NCI-H748 (cell line): ENCODE data around the gene MYO16.
"Not testable (repeated sequence)": the region's sequence is repeated elsewhere in the genome, so short reads cannot be mapped to it uniquely, and the experiment has no call there.

ENCODE experiments used
- DNase-seq: peaks from one replicate; lab custom pipeline; 2025; ENCODE audit not compliant: unreplicated experiment; lab: John Stamatoyannopoulos, UW

MYO16 gene

DNA sequence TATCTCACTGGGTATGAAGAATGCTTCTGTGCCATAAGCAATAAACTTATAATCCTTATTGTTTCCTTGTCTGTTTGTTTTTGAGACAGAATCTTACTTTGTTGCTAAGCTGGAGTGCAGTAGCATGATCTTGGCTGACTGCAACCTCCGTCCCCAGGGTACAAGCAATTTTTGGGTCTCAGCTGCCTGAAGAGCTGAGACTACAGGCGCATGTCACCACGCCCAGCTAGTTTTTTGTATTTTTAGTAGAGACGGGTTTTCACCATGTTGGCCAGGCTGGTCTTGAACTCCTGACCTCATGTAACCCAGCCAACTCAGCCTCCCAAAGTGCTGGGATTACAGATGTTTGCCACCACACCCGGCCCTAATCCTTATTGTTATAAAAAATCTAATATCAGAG lies 112.5 kb downstream of the MYO16 start:
- DNase-seq = no peak

GRCh38 chr13:108742701-108743451 lies 113.5 kb downstream of the MYO16 start:
- DNase-seq = no peak

- DNase-seq = no peak
These were observed 114.1 kb downstream of the MYO16 start for GRCh38 chr13:108743522-108743921.

DNA sequence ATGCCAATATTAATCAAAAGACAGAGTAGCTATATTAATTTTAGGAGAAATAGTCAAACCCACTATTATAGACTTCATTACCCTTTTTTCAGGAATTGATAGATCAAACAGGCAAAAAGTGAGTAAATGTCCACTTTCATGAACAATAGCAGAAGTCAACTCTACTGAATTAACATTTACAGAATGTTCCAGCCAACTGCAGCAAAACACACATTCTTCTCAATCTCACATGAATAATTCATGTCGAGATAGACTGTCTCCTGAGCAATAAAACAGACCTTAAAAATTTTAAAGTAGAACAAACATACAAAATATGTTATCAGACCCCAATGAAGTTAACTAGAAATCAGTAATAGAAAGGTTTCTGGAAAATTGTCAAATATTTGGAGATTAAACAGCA lies 118.4 kb downstream of the MYO16 start:
- DNase-seq = no peak

GRCh38 chr13:108752276-108752675 lies 122.9 kb downstream of the MYO16 start:
- no peak for DNase-seq

GRCh38 chr13:108755083-108755482 lies 125.7 kb downstream of the MYO16 start:
- DNase-seq = no peak

GRCh38 chr13:108760129-108760528 lies 130.7 kb downstream of the MYO16 start:
- no peak for DNase-seq

DNA sequence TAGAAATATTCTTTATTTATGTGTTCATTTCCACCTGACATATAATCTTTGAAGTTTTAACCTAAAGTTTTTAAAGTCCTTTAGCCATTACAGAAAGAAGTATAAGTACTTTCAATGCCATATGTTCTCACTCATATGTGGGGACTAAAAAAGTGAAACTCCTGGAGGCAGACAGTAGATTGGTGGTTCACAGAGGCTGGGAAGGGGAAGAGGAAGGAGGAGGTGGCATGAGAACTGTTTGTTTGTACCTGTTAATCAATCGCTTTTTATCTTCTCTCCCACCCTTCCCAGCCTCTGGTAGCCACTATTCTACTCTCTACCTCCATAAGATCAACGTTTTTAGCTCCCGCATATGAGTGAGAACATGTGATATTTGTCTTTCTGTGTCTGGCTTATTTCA lies 131.1 kb downstream of the MYO16 start:
- no peak for DNase-seq

- DNase-seq = no peak
These were observed 138.6 kb downstream of the MYO16 start for GRCh38 chr13:108768035-108768434.

GRCh38 chr13:108769213-108770070 lies 140.0 kb downstream of the MYO16 start:
- no peak for DNase-seq

DNA sequence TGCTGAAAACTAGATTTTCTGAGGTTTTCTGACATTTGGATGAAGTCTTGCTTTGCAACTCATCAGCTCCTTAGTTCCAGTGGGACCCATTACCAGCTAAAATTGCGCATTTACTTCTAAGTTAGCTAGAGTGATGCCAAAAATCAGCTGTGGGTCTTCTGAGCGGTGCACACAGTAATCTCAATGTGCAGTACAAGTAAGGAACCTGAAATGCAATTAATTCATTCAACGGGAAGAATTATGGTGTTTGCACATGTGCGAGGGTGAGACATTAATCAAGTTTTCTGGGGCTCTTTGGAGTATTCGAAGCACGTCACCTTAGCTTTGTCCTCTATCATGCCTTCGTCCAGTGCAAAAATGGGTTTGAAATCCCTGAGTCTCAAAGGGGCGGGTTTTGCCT lies 146.2 kb downstream of the MYO16 start:
- DNase-seq = no peak

DNA sequence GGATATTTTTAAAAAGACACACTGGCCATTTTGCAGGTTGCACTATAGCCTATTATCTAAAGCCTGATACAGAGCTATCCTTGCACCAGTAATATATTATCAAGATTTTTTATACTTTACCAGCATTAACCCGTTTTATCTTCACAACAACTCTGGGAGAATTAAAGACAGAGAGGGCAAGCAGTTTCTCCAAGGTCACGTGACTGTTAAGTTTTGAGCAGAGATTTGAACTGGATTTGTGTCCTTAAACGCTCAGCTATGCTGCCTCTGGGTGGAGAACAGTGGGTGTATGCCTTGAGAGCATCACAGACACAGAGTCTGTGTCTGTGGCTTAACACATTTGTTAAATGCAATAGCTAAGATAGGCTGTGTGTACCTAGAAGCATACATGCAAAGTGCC lies 147.2 kb downstream of the MYO16 start:
- DNase-seq = no peak

DNA sequence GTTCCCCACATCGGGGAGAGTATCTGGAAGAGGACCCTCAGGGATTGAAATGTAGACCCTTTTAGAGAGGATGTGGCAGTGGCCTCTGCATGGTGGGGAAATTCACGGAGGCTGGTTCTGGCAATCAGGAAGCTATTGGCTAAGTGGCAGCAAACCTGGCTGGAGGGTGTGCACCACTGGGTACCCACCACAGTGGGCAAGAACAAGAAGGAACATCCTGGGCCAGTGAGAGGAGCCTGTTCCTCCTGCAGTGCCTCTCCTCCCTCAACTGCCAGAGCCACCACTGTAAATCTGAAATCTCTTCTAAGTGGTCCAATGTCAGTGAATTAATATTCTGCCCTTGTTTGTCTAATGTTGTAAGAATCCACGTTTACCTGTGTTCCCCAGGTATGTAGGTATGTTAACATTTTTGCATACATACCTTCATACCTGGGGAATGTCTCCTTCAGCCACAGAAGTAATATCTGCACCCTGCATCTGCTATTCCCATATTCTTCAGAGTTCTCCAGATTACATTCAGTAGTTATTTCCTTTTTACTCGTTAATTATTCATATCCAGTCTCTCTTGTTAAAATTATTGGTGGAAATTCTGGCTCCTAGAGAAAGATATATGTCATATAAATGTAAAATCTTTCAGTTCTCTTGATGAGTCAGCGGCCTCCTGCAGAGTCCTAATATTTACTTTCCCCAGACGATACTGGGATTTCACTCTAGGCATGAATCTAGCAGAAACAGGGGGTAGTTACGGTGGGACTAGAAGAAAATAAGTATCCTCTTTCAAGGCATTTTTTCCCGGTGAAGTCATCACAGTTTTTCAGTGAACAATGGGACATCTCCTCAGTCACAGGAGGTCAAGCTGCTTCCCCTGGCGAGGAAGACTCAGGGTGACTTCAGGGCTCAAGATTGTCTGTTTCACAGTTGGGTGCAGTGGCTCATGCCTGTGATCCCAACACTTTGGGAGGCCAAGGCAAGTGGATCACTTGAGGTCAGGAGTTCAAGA lies 148.3 kb downstream of the MYO16 start:
- DNase-seq = no peak

DNA sequence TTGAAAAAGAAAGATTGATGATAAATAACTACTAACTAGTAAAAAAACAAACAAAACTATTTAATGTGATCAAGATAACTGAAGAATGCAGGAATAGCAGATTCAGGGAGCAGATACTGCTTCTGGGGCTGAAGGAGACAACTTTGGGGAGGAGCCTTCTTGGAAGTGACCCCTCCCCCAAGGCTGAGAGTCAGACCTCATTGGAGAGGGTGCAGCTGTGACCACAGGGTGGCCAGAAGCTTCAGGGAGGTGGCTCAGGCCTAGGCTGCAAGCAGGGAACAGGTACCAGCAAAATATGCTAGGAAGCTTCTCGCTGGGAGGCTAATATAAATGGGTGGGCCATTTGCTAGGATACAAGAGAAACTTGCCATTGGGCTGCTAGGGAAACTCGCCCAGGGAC lies 149.9 kb downstream of the MYO16 start:
- DNase-seq = no peak

DNA sequence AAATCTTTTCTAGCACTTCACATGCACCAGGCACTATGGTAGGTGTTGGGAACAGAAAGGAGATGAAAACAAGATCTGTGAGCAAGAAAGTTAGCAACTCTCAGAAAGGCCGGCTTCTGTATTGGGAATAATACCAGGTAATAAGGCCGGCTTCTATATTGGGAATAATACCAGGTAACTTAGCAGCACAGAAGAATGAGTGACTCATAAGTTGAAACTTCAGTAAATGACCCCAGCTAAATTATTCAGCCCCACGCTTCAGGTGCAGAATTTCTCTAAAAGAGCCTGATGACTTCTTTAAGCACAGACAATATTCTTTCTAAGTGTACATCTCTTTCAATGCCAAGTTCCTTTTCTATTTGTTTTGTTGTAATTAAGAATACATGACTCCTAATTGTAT lies 151.3 kb downstream of the MYO16 start:
- DNase-seq = no peak

DNA sequence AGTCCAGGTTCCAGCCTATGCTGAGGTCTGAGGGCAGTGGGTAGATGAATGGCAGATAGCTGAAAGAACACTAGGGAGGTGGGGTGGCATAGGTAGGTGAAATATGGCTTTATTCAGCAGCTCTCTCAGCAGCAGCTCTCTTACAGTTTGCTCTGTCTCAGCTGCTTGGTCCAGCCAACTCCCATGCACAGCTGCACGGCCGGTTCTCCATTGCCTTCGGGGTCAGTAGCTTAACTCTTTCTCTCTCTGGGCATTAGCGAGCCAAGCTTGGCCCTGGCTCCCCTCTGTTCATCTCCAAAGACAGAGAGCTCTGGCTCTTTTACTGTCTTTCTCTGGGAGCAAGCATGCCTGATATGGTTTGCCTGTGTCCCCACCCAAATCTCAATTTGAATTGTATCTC lies 151.9 kb downstream of the MYO16 start:
- DNase-seq = no peak

- DNase-seq = not testable (repeated sequence)
These were observed 153.1 kb downstream of the MYO16 start for GRCh38 chr13:108782480-108782879.

- DNase-seq = peak; percentile 22
These were observed 156.4 kb downstream of the MYO16 start for GRCh38 chr13:108785844-108786243.

DNA sequence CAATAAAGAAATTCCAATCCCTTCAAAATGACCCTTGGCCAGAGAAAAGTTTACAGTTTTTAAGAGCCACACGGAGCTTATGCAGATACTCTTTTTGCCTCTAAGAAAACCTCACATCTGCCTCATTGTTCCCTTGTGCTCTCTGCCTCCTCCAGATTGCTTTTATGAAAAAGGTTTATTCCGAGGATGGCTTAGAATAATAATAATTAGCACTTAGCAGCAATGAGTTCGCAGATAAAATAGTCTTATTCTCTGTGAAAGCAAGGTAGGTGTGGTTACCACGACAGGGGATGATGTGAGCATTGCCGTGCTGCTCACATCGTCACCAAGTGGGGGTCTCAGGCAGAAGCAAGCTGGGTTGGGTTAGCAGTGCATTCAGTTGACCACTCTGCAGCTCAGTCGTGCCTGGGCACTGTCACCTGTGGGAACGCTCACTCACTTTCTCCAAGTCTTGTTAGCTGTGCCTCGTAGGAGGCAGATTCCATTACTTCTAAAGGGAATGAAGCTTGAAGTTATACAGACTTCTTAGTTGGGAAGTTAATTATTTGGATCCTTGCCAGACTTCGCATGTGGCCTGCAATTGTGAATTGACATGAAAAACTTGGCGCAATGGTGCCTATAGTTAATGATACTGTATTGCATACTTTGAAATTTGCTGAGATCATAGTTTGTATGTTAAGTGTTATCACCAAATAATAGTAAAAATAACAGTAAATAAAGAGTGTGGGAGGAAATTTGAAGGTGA lies 157.2 kb downstream of the MYO16 start:
- peak; percentile 2 for DNase-seq

DNA sequence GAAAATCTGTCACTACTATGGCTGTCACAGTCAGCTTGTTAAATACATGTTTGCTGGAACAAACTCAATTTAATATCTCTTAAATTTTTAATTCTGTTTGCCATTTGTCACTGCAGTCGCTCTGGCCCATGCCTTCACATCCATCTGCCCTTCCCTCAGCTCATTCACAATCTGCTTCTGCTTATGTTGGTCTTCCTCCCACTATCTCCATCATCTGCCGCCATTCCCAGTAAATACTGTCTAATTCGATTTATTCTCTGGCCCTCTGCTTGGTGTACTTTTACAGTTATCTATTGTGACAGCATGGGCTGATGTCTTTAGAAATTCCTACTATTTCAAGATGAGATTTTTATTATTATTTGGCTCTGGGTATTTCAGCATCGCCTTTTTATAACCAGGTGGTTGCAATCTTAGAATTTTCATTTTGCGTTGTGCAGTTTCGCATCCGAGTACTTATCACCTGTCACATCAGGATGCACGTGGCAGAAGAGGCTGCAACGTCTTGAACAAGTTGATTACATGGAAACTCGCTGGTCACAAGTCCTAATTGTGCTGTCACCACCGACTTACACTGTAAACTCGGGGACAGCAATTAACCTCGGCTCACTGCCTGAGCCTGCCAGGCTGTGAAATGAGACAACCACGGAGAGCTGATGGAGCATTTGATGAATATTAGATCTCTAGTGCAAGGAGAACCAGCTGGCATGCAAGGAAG lies 158.4 kb downstream of the MYO16 start:
- no peak for DNase-seq
